Naive thymus-derived CD4-positive, alpha-beta T cell (primary cell): ENCODE measurements around the gene KMT2A. TPM values are rescaled to one million over a fixed set of nuclear protein-coding genes. Genes with fewer than 3 reads are reported as not detected.

ENCODE experiments used
- ATAC-seq: fragments of 150-1000 bp; cut with Tn5 transposase; 2 replicates; pipeline ENCODE4 v1.10.0; 2021; ENCODE audit warnings: mild to moderate bottlenecking, moderate library complexity
- CTCF ChIA-PET: fragments of 350-600 bp; sonication (Branson Sonifier 250); formaldehyde crosslinking; loops from one replicate; lab custom pipeline; 2021; ENCODE audit warnings: antibody characterized with exemption; lab: Charles Lee
- POLR2A ChIA-PET: fragments of 350-600 bp; sonication (Branson Sonifier 250); formaldehyde crosslinking; loops from one replicate; lab custom pipeline; 2021; ENCODE audit warnings: antibody characterized with exemption, inconsistent platforms; lab: Charles Lee
- DNase-seq, 9 donors: peaks; one replicate each; pipeline versions ENCODE4 v3.0.0 to v3.0.0-alpha.2; 2020 to 2022; ENCODE audit warnings: mixed read lengths in 1 of 9
- H3K27ac ChIP-seq: one replicate; pipeline ENCODE4 v1.7.0; 2013; ENCODE audit warnings: mild to moderate bottlenecking, low read depth, low read length, moderate library complexity
- H3K27me3 ChIP-seq, 2 donors: one replicate each; pipeline ENCODE4 v1.7.0; 2013; ENCODE audit warnings: low read length in 2 of 2, mild to moderate bottlenecking in 2 of 2, moderate library complexity in 2 of 2; ENCODE audit not compliant: control insufficient read depth in 2 of 2, insufficient read depth in 2 of 2
- H3K36me3 ChIP-seq, 3 experiments: 1 replicate in 2 of 3; 2 replicates in 1 of 3; pipeline ENCODE4 v1.7.0; 2013; ENCODE audit warnings: low read length in 3 of 3, mild to moderate bottlenecking in 3 of 3, moderate library complexity in 1 of 3; ENCODE audit not compliant: insufficient read depth in 3 of 3, control insufficient read depth in 2 of 3
- H3K4me1 ChIP-seq, 2 donors: one replicate each; pipeline ENCODE4 v1.7.0; 2013; ENCODE audit warnings: low read length in 2 of 2, mild to moderate bottlenecking in 2 of 2, moderate library complexity in 1 of 2; ENCODE audit not compliant: control insufficient read depth in 2 of 2, insufficient read depth in 2 of 2
- H3K4me3 ChIP-seq: 2 replicates; pipeline ENCODE4 v1.7.0; 2013; ENCODE audit warnings: mild to moderate bottlenecking, low read length
- H3K9me3 ChIP-seq, 3 experiments: 1 replicate in 2 of 3; 2 replicates in 1 of 3; pipeline ENCODE4 v1.7.0; 2013; ENCODE audit warnings: low read length in 3 of 3; ENCODE audit not compliant: control insufficient read depth in 2 of 3
- H3K27ac Mint-ChIP-seq, 9 donors: one replicate each; pipeline ENCODE4 v1.8.0; 2020 to 2022; ENCODE audit warnings: mixed read lengths in 9 of 9, mild to moderate bottlenecking in 8 of 9, moderate library complexity in 5 of 9, inconsistent platforms in 2 of 9
- H3K27me3 Mint-ChIP-seq, 5 donors: one replicate each; pipeline ENCODE4 v1.8.0; 2021 to 2022; ENCODE audit warnings: mixed read lengths in 5 of 5, mild to moderate bottlenecking in 1 of 5
- H3K36me3 Mint-ChIP-seq, 5 donors: one replicate each; pipeline ENCODE4 v1.8.0; 2020 to 2022; ENCODE audit warnings: mixed read lengths in 5 of 5, mild to moderate bottlenecking in 3 of 5, inconsistent platforms in 1 of 5
- H3K4me1 Mint-ChIP-seq, 7 donors: one replicate each; pipeline ENCODE4 v1.8.0; 2020 to 2022; ENCODE audit warnings: mixed read lengths in 7 of 7, mild to moderate bottlenecking in 3 of 7, inconsistent platforms in 1 of 7
- H3K4me3 Mint-ChIP-seq, 10 donors: one replicate each; pipeline ENCODE4 v1.8.0; 2020 to 2022; ENCODE audit warnings: mild to moderate bottlenecking in 10 of 10, mixed read lengths in 10 of 10, moderate library complexity in 6 of 10, inconsistent platforms in 2 of 10
- H3K9me3 Mint-ChIP-seq, 11 donors: one replicate each; pipeline ENCODE4 v1.8.0; 2020 to 2022; ENCODE audit warnings: mixed read lengths in 11 of 11, mild to moderate bottlenecking in 4 of 11, inconsistent platforms in 1 of 11, moderate library complexity in 1 of 11
- intact Hi-C, 2 donors: fragments of 100-400 bp; cut with micrococcal nuclease; formaldehyde crosslinking; loops; one replicate each; pipeline ENCODE4 v1.15.1; 2023
- polyA plus RNA-seq, 2 donors: library from polyadenylated mRNA; unstranded; fragments of 300-500 nt; fragmentation: Illumina TruSeq; gene quantifications; one replicate each; pipeline ENCODE4 v1.2.3, GENCODE V29; 2021
- total RNA-seq, 6 experiments: library from RNA in 5 of 6; stranded (reverse) in 5 of 6; gene quantifications; 1 replicate in 5 of 6; 2 replicates in 1 of 6; pipeline ENCODE4 v1.2.3 and lab custom pipeline; 2021 to 2026

KMT2A gene
- total and polyA plus RNA-seq, 7 experiments from 2014 or later: 19.6 to 192 (median 160) TPM

- H3K27ac Mint-ChIP-seq: peak overlapping the region in 6 of 9 donors; percentile 4 to 81 (median 34)
- Histone ChIP-seq H3K36me3 (peaks cover 25 to 55% (median 41%) of the 10 kb centered on the region in 3 experiments), H3K27ac (no peak overlapping the region), H3K4me3 (no peak overlapping the region), H3K9me3 (no peaks in the 10 kb centered on the region), H3K4me1 (no peaks in the 10 kb centered on the region), H3K27me3 (no peaks in the 10 kb centered on the region)
- no peak overlapping the region for H3K4me3 Mint-ChIP-seq
- H3K4me1 Mint-ChIP-seq: peaks cover 11 to 27% (median 22%) of the 10 kb centered on the region in 7 donors
- intact Hi-C loops: no loop called here
- no peaks in the 10 kb centered on the region for H3K27me3 Mint-ChIP-seq
- POLR2A ChIA-PET: no interaction called here
- no peak for DNase-seq
- peaks cover 14 to 30% (median 24%) of the 10 kb centered on the region in 5 donors for H3K36me3 Mint-ChIP-seq
- no peak for ATAC-seq
- CTCF ChIA-PET: interaction anchor here (0.6 kb wide), 1 partner anchor 120 kb away, joined by 3 read pairs; no protein-coding TSS in a partner anchor
- H3K9me3 Mint-ChIP-seq: peaks cover 0 to 2% (median 0%) of the 10 kb centered on the region in 11 donors
Measured at GRCh38 chr11:118522571-118523072, 86.3 kb downstream of the KMT2A start.

GRCh38 chr11:118524356-118524755 lies 88.1 kb downstream of the KMT2A start:
- no peak overlapping the region for H3K4me3 ChIP-seq
- no peaks in the 10 kb centered on the region for H3K27me3 ChIP-seq
- peaks cover 24 to 48% (median 35%) of the 10 kb centered on the region in 3 experiments for H3K36me3 ChIP-seq
- peaks cover 0 to 2% (median 0%) of the 10 kb centered on the region in 11 donors for H3K9me3 Mint-ChIP-seq
- H3K4me1 ChIP-seq: peaks cover 0 to 3% of the 10 kb centered on the region in 2 donors
- no peak overlapping the region for H3K4me3 Mint-ChIP-seq
- no peak for ATAC-seq
- no peaks in the 10 kb centered on the region for H3K27me3 Mint-ChIP-seq
- peak overlapping the region; percentile 1 for H3K27ac ChIP-seq
- H3K36me3 Mint-ChIP-seq: peaks cover 14 to 30% (median 21%) of the 10 kb centered on the region in 5 donors
- no peak for DNase-seq
- CTCF ChIA-PET: interaction anchor here (0.7 kb wide), 1 partner anchor 30 kb away, joined by 3 read pairs; no protein-coding TSS in a partner anchor
- H3K9me3 ChIP-seq: no peaks in the 10 kb centered on the region
- POLR2A ChIA-PET: no interaction called here
- H3K4me1 Mint-ChIP-seq: peaks cover 13 to 40% (median 34%) of the 10 kb centered on the region in 7 donors
- intact Hi-C loops: no loop called here
- peak overlapping the region; percentile 1 to 66 (median 47) for H3K27ac Mint-ChIP-seq

- peaks cover 9 to 24% (median 16%) of the 10 kb centered on the region in 5 donors for H3K36me3 Mint-ChIP-seq
- DNase-seq (no peak), ATAC-seq (no peak)
- peak overlapping the region in 5 of 9 donors; percentile 47 to 70 (median 64) for H3K27ac Mint-ChIP-seq
- H3K4me3 Mint-ChIP-seq: no peak overlapping the region
- peaks cover 0 to 4% (median 0%) of the 10 kb centered on the region in 11 donors for H3K9me3 Mint-ChIP-seq
- Histone ChIP-seq H3K4me1 (peaks cover 1 to 8% of the 10 kb centered on the region in 2 donors), H3K27ac (no peak overlapping the region), H3K4me3 (no peak overlapping the region), H3K27me3 (no peaks in the 10 kb centered on the region), H3K9me3 (no peaks in the 10 kb centered on the region), H3K36me3 (peaks cover 24 to 42% (median 30%) of the 10 kb centered on the region in 3 experiments)
- intact Hi-C loops: no loop called here
- CTCF ChIA-PET: interaction anchor here (0.7 kb wide), 1 partner anchor 29 kb away, joined by 3 read pairs; no protein-coding TSS in a partner anchor
- H3K4me1 Mint-ChIP-seq: peaks cover 17 to 46% (median 40%) of the 10 kb centered on the region in 7 donors
- H3K27me3 Mint-ChIP-seq: peaks cover 0 to 2% (median 0%) of the 10 kb centered on the region in 5 donors
- POLR2A ChIA-PET: interaction anchor here (0.6 kb wide), 1 partner anchor 144 kb away, joined by 3 read pairs; no protein-coding TSS in a partner anchor
Measured at GRCh38 chr11:118524757-118525470, 88.6 kb downstream of the KMT2A start.

GRCh38 chr11:118526688-118527087 lies 90.4 kb downstream of the KMT2A start:
- CTCF ChIA-PET: no interaction called here

GRCh38 chr11:118527109-118527508 lies 90.8 kb downstream of the KMT2A start, which contains the start of gene TTC36:
Gene TTC36 (plus strand): TSS chr11:118527474. CDS start chr11:118527495, 21 bp downstream.
- ATAC-seq (no peak), DNase-seq (no peak)
- Mint-ChIP-seq H3K4me1 (peaks cover 30 to 59% (median 48%) of the 10 kb centered on the region in 7 donors), H3K4me3 (peak within 1 kb of the TSS in 5 of 10 donors; percentile 6 to 96 (median 63)), H3K36me3 (peaks cover 3 to 13% (median 8%) of the 10 kb centered on the region in 5 donors), H3K9me3 (peaks cover 0 to 6% (median 0%) of the 10 kb centered on the region in 11 donors), H3K27ac (peak within 1 kb of the TSS in 8 of 9 donors; percentile 19 to 82 (median 43)), H3K27me3 (peaks cover 0 to 3% (median 0%) of the 10 kb centered on the region in 5 donors)
- CTCF ChIA-PET: no interaction called here
- H3K27ac ChIP-seq: no peak within 1 kb of the TSS
- intact Hi-C loops: no loop called here
- H3K27me3 ChIP-seq: no peaks in the 10 kb centered on the region
- peaks cover 13 to 14% of the 10 kb centered on the region in 2 donors for H3K4me1 ChIP-seq
- H3K4me3 ChIP-seq: no peak within 1 kb of the TSS
- POLR2A ChIA-PET: interaction anchor here (0.6 to 1.5 kb wide), 3 partner anchors 22 to 54 kb away, joined by 3 read pairs; partner anchors contain the start of gene ARCN1
- H3K9me3 ChIP-seq: no peaks in the 10 kb centered on the region
- H3K36me3 ChIP-seq: peaks cover 6 to 23% (median 10%) of the 10 kb centered on the region in 3 experiments

More at GRCh38 chr11:118526688-118527087, 90.4 kb downstream of the KMT2A start:
- Mint-ChIP-seq H3K27ac (peak overlapping the region in 4 of 9 donors; percentile 21 to 79 (median 39)), H3K27me3 (peaks cover 0 to 3% (median 0%) of the 10 kb centered on the region in 5 donors), H3K4me3 (no peak overlapping the region), H3K4me1 (peaks cover 27 to 56% (median 45%) of the 10 kb centered on the region in 7 donors), H3K36me3 (peaks cover 3 to 13% (median 10%) of the 10 kb centered on the region in 5 donors), H3K9me3 (peaks cover 0 to 6% (median 0%) of the 10 kb centered on the region in 11 donors)
- intact Hi-C loops: no loop called here
- Histone ChIP-seq H3K4me1 (peaks cover 11 to 13% of the 10 kb centered on the region in 2 donors), H3K27me3 (no peaks in the 10 kb centered on the region), H3K9me3 (no peaks in the 10 kb centered on the region), H3K36me3 (peaks cover 10 to 27% (median 14%) of the 10 kb centered on the region in 3 experiments), H3K27ac (no peak overlapping the region), H3K4me3 (no peak overlapping the region)
- no peak for DNase-seq
- ATAC-seq: no peak
- POLR2A ChIA-PET: interaction anchor here (0.6 to 1.5 kb wide), 4 partner anchors 21 to 53 kb away, joined by 3 read pairs; partner anchors contain the start of gene ARCN1

- H3K4me1 ChIP-seq: peaks cover 13 to 14% of the 10 kb centered on the region in 2 donors
- no peaks in the 10 kb centered on the region for H3K27me3 ChIP-seq
- peaks cover 0 to 14% (median 6%) of the 10 kb centered on the region in 3 experiments for H3K36me3 ChIP-seq
- H3K9me3 ChIP-seq: no peaks in the 10 kb centered on the region
- Mint-ChIP-seq H3K36me3 (peaks cover 0 to 11% (median 8%) of the 10 kb centered on the region in 5 donors), H3K4me3 (peak overlapping the region in 3 of 10 donors; percentile 9 to 96 (median 41)), H3K9me3 (peaks cover 0 to 6% (median 0%) of the 10 kb centered on the region in 11 donors), H3K27ac (peak overlapping the region in 1 of 9 donors; percentile 83), H3K4me1 (peaks cover 30 to 64% (median 52%) of the 10 kb centered on the region in 7 donors), H3K27me3 (peaks cover 0 to 3% (median 0%) of the 10 kb centered on the region in 5 donors)
- intact Hi-C loops: no loop called here
- H3K4me3 ChIP-seq: no peak overlapping the region
- ChIA-PET POLR2A (interaction anchor here (1.2 kb wide), 1 partner anchor 45 kb away, joined by 3 read pairs; no protein-coding TSS in a partner anchor), CTCF (no interaction called here)
- DNase-seq: no peak
- no peak overlapping the region for H3K27ac ChIP-seq
- ATAC-seq: no peak
Measured at GRCh38 chr11:118528511-118528910, 92.2 kb downstream of the KMT2A start.
